ENCODE results near the gene APPL2.

APPL2 gene, protein sequence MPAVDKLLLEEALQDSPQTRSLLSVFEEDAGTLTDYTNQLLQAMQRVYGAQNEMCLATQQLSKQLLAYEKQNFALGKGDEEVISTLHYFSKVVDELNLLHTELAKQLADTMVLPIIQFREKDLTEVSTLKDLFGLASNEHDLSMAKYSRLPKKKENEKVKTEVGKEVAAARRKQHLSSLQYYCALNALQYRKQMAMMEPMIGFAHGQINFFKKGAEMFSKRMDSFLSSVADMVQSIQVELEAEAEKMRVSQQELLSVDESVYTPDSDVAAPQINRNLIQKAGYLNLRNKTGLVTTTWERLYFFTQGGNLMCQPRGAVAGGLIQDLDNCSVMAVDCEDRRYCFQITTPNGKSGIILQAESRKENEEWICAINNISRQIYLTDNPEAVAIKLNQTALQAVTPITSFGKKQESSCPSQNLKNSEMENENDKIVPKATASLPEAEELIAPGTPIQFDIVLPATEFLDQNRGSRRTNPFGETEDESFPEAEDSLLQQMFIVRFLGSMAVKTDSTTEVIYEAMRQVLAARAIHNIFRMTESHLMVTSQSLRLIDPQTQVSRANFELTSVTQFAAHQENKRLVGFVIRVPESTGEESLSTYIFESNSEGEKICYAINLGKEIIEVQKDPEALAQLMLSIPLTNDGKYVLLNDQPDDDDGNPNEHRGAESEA

DNA sequence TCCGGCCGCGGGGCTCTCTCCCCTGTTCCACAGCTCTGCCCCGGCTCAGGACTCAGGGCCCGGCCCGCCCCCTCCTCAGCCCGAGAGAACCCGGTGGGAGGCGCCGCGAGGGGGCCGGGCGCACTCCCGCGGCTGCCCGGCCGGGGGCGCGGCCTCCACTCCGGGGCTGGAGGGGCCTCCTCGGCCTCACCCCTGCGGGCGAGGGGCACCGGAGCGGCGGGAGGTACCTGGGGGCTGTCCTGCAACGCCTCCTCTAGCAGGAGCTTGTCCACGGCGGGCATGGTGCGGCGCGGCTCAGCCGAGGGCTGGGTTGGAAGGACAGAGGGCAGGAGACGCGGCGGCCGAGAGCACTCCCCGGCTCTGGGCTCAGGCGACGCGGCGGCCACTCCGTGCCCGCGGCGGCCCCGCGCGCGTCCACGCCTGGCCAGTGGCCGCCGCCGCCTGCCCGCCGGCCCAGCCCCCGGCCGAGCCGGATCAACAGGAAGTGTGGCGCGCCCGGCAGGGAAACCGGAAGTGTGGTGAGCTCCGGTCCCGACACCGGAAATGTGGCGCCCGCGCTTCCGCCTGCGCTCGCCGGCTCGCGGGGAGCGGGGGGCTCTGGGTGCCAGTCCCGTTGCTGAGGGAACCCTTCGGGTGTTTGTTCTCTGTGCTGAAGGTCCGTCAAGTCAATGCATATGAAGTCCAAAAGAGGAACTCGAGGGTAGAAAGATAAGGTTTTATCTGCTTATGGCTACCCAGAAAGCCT lies at the start of gene APPL2:
Gene APPL2 (minus strand): TSS at position 443 of the 745 bp plus-strand sequence. CDS start 162 bp downstream, at position 281.
- peak; percentile 24 for DNase-seq

- no peak for DNase-seq
Measured at GRCh38 chr12:105285378-105285777, 49.4 kb upstream of the APPL2 start.

- DNase-seq: no peak
Measured at GRCh38 chr12:105281694-105282049, 45.7 kb upstream of the APPL2 start.

GRCh38 chr12:105280966-105281693 lies 45.2 kb upstream of the APPL2 start:
- DNase-seq: no peak

DNA sequence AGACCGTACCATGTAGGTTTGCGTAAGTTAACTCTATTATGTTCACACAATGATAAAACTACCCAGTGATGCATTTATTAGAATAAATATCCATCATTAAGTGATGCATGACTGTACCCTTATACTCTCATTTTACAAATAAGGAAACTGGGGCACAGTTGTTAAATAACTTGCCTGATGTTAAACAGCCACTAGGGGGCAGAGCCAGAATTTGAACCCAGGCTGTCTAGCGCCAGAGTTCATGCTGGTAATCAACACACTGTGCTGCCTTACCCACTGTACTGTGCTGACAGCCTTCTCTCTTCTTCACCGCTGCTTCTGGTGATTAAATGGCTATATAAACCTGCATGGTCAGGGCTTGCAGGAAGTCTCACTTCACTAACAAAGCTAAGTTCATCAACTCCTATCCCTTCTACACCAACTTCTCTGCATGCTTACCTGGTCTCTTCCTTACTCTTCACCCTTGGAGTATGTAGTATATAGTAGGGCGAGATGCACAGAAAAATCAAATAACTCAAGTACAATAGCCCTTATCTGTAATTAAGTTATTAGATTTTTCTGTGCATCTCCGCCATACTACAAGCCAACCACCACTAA lies 43.6 kb upstream of the APPL2 start:
- no peak for DNase-seq

DNA sequence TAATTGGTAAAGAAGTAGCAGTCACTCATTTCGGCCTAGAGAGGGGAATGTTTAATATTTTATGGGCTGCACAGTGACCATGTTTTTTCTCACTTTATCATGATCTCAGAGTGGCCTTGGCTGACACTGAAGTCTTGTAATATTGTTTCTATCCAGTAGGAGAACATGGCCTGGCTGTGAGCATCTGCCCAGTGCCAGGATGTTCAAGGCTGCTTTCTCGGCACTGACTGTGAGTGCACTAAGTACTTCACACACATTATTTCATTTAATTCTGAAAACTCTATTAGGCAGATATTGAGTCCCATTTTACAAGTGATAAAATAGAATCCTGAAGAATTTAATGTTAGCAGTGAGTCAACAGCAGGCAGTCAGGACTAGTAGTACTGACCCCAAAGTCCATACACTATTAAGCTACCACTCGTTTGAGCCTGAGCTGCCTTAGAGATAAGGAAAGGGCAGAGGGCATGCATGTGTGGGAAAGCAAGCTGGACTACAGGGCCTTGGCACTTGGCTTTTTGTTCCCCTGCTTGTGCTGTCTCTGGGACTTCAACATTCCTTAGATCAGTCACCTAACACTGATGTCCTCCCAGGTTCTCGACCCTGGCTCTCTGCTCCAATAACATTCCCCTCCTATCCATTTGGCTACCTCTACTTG lies 42.2 kb upstream of the APPL2 start:
- no peak for DNase-seq

DNA sequence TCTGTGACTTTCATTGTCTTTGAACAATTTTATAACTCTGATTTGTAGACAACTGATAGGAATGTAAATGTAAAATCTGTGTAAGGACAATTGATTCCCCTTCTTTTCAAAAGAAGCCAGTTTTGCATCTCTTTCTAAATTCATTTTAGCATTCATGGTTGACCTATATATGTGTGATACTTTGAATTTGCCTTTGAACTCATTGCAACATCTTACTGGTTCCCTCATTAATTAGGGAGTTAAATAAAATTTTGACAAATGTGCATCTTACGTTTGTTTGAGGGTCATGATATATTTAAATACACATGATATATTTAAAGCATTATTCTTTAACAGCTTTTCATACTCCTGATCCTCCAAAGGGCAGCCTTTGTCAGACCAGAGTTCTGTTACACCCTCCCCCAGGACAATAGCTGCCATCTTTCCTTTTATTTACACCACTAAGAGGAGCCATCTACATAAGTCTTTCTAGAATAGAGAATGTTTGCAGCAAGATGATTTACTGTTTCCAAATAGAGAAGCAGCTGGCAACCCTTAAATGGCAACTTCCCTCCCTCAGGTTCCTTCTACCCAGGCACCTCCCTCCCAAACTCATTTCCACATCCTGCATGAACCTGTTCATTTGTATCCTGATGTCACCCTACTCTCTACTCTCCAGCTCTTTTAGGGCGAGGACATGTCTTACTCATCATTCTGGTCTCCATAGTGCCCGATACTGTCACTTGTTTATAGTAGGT lies 40.2 kb upstream of the APPL2 start:
- no peak for DNase-seq

- no peak for DNase-seq
Measured at GRCh38 chr12:105274571-105274970, 38.6 kb upstream of the APPL2 start.

- DNase-seq: no peak
Measured at GRCh38 chr12:105273601-105274000, 37.6 kb upstream of the APPL2 start.

DNA sequence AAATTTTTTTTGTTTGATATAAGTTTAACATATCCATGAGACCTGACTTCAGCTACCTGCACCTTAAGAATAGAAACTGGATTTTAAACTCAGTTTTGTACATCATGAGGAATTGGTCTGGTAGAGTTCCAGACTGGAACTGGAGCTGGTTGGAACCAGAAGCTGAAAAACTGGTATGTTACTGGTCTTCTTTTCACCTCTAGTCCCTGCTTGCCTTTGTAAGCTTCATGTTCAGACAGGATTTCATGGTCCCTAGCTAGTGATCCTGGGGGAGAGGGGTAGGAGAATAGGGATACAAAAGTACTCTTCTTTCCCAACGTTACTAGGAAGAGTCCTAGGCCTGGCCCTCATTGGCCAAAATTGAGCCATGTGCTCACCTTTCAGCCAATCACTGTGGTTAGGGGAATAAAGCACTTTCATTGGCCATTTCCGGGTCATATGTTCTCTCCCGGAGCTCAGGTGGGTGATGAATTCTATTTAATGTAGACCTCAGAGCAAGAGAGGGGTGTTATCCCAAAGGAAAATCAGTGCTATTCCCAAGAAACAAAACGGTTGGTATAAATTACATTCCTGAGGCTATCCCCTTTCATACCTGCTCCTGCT lies 36.9 kb upstream of the APPL2 start:
- DNase-seq: no peak

DNA sequence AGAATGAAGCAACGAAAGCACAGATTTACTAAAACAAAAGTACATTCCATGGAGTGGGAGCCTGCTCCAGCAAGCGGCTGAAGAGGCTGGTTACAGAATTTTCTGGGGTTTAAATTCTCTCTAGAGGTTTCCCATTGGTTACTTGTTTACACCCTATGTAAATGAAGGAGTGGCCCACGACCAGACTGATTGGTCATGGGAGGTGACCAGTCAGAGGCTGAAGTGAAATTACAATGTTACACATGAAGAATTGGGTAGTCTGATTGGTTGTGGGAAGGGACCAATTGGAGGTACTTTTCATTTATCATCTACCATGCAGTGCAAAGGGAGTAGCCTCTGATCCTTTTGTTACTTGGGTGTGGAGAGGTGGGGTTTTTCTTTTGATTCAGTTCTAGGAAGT lies 36.2 kb upstream of the APPL2 start:
- no peak for DNase-seq

- DNase-seq: no peak
Measured at GRCh38 chr12:105271364-105271763, 35.4 kb upstream of the APPL2 start.

- DNase-seq: no peak
Measured at GRCh38 chr12:105270671-105271255, 34.8 kb upstream of the APPL2 start.

DNA sequence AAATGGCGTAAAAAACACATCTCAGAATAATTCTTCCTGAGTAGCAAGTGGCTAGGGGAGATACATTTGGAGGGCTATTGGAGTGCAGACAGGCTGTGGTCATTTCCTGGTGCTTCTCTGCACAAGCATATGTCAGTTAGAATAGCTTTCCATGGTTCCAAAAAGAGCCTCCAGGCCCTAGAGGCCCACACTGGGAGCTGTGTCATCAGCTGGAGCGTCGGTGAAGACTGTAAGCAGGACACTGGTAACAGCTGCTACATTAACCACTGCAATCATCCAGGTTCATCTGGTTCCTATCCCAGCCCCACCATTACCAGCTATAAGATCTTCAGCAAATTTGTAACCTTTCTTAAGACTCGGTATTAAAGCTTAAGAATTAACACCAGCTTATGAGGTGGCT lies 31.7 kb upstream of the APPL2 start:
- no peak for DNase-seq

DNA sequence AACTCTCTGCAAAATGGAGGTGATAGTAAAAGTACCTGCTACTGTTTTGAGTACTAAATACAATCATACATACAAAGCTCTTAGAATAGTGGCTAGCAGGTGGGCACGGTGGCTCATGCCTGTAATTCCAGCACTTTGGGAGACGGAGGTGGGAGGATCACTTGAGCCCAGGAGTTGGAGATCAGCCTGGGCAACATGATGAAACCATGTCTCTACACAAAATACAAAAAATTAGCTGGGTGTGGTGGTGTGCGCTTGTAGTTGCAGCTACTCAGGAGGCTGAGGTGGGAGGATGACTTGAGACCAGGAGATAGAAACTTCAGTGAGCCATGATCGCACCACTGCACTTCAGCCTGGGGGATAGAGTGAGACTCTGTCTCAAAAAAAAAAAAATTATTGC lies 28.8 kb upstream of the APPL2 start:
- DNase-seq: no peak

- DNase-seq: no peak
Measured at GRCh38 chr12:105262461-105263184, 26.6 kb upstream of the APPL2 start.

DNA sequence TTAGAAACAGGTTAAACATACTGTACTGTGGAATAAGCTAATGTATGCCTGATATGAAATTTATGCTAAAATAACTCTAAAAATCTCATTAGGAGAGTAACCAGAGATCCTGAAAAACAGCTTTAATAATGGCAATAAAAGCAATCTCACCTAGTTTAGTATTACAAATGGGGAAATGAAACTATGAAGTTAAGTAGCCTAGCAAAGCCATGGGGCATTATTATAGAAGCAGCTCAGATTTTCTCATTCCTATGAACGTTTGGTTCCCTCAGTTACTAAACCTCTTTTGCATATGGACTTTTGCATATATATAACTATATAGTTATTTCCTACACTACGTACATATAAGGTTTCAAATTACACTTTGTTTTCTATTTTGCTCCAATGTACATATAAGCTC lies 25.0 kb upstream of the APPL2 start:
- DNase-seq: no peak

DNA sequence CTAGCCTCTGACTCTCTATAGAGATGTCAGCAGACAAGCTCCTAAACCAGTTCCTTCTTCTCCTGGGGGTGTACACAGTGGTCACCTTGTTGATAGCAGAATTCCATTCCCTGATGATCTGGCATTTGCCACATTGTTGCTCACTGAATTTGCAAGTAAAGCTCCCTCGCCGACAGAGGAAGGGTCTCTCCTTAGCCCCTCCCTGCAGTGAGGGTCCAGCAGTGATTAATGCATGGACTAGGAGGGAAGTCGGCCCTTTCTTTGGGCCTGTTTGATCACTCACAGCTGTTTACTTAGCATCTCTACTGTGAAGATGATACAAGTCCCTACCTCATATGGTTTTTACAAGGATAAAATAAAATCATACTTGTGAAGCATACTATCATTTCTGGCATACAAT lies 23.3 kb upstream of the APPL2 start:
- no peak for DNase-seq

GRCh38 chr12:105257321-105257728 lies 21.4 kb upstream of the APPL2 start:
- no peak for DNase-seq

GRCh38 chr12:105256921-105257320 lies 20.9 kb upstream of the APPL2 start:
- DNase-seq: no peak
